Trophoblast cell (in vitro differentiated cells and primary cell): ENCODE data around the gene IDE.
"Not testable (repeated sequence)": the region's sequence is repeated elsewhere in the genome, so short reads cannot be mapped to it uniquely, and the experiment has no call there.

Experiments used
- DNase-seq, 2 donors: peaks; one replicate each; pipeline ENCODE4 v3.0.0-alpha.2; 2016
- H2AFZ ChIP-seq: 2 replicates; pipeline ENCODE4 v1.6.1; 2013; ENCODE audit warnings: low read length, moderate library complexity, mild to moderate bottlenecking; ENCODE audit not compliant: insufficient read depth, poor library complexity
- H2AK5ac ChIP-seq: 2 replicates; pipeline ENCODE4 v1.6.1; 2013; ENCODE audit warnings: mild to moderate bottlenecking, low read length
- H2BK120ac ChIP-seq: 2 replicates; pipeline ENCODE4 v1.6.1; 2013; ENCODE audit warnings: low read length, mild to moderate bottlenecking, moderate library complexity; ENCODE audit not compliant: insufficient read depth, poor library complexity
- H2BK12ac ChIP-seq: 2 replicates; pipeline ENCODE4 v1.6.1; 2013; ENCODE audit warnings: mild to moderate bottlenecking, low read length, moderate library complexity
- H2BK5ac ChIP-seq: 2 replicates; pipeline ENCODE4 v1.6.1; 2013; ENCODE audit warnings: low read length, low read depth, moderate library complexity, mild to moderate bottlenecking; ENCODE audit not compliant: poor library complexity
- H3K14ac ChIP-seq: 2 replicates; pipeline ENCODE4 v1.6.1; 2013; ENCODE audit warnings: mild to moderate bottlenecking, low read length
- H3K18ac ChIP-seq: 2 replicates; pipeline ENCODE4 v1.6.1; 2013; ENCODE audit warnings: mild to moderate bottlenecking, low read length
- H3K23ac ChIP-seq: 2 replicates; pipeline ENCODE4 v1.6.1; 2013; ENCODE audit warnings: low read length
- H3K27ac ChIP-seq: 2 replicates; pipeline ENCODE4 v1.5.1; 2013; ENCODE audit warnings: low read depth, mild to moderate bottlenecking, inconsistent platforms, low read length, moderate library complexity
- H3K27me3 ChIP-seq: 2 replicates; pipeline ENCODE4 v1.6.1; 2013; ENCODE audit warnings: inconsistent platforms, mild to moderate bottlenecking, low read length, moderate library complexity; ENCODE audit not compliant: insufficient read depth
- H3K36me3 ChIP-seq, 2 experiments: 1 replicate in 1 of 2; 2 replicates in 1 of 2; pipeline ENCODE4 v1.6.1; 2013; ENCODE audit warnings: low read length in 2 of 2, mild to moderate bottlenecking in 2 of 2, moderate library complexity in 1 of 2; ENCODE audit not compliant: insufficient read depth in 2 of 2, control insufficient read depth in 1 of 2
- H3K4ac ChIP-seq: 2 replicates; pipeline ENCODE4 v1.6.1; 2013; ENCODE audit warnings: low read depth, mild to moderate bottlenecking, low read length, moderate library complexity
- H3K4me1 ChIP-seq, 2 experiments: 1 replicate in 1 of 2; 2 replicates in 1 of 2; pipeline ENCODE4 v1.6.1; 2013; ENCODE audit warnings: low read length in 2 of 2, mild to moderate bottlenecking in 2 of 2, moderate library complexity in 1 of 2; ENCODE audit not compliant: insufficient read depth in 2 of 2, control insufficient read depth in 1 of 2
- H3K4me2 ChIP-seq: 2 replicates; pipeline ENCODE4 v1.6.1; 2013; ENCODE audit warnings: inconsistent platforms, mild to moderate bottlenecking, low read length, moderate library complexity
- H3K4me3 ChIP-seq: 2 replicates; pipeline ENCODE4 v1.5.1; 2013; ENCODE audit warnings: mild to moderate bottlenecking, low read depth, low read length, inconsistent platforms
- H3K79me1 ChIP-seq: one replicate; pipeline ENCODE4 v1.6.1; 2013; ENCODE audit warnings: low read length
- H3K79me2 ChIP-seq: 2 replicates; pipeline ENCODE4 v1.6.1; 2013; ENCODE audit warnings: low read length, mild to moderate bottlenecking; ENCODE audit not compliant: control insufficient read depth, insufficient read depth, poor library complexity
- H3K9ac ChIP-seq: 2 replicates; pipeline ENCODE4 v1.6.1; 2013; ENCODE audit warnings: mild to moderate bottlenecking, low read length
- H3K9me3 ChIP-seq: 2 replicates; pipeline ENCODE4 v1.6.1; 2013; ENCODE audit warnings: low read depth, mild to moderate bottlenecking, control low read depth, inconsistent platforms, low read length; ENCODE audit not compliant: insufficient read depth
- H4K12ac ChIP-seq: 2 replicates; pipeline ENCODE4 v1.6.1; 2013; ENCODE audit warnings: low read depth, mild to moderate bottlenecking, low read length, moderate library complexity
- H4K8ac ChIP-seq: 2 replicates; pipeline ENCODE4 v1.6.1; 2013; ENCODE audit warnings: low read depth, mild to moderate bottlenecking, low read length, moderate library complexity
- H4K91ac ChIP-seq: one replicate; pipeline ENCODE4 v1.6.1; 2013; ENCODE audit warnings: low read depth, mild to moderate bottlenecking, low read length, moderate library complexity
- WGBS: extraction: QIAGEN DNeasy Blood & Tissue Kit; methylation state at CpG from one replicate; pipeline ENCODE4 v1.1.7; 2013; ENCODE audit warnings: missing lambda C conversion rate; ENCODE audit not compliant: insufficient read length, insufficient coverage; ENCODE audit errors: extremely low coverage; 5-methylcytosine and 5-hydroxymethylcytosine counted together

IDE gene

GRCh38 chr10:92470026-92470425 is 103.9 kb downstream of the IDE start:
- Histone ChIP-seq H3K4me3 (no peak overlapping the region), H4K91ac (no peak overlapping the region), H2BK12ac (no peak overlapping the region), H3K4ac (no peak overlapping the region), H2AFZ (no peak overlapping the region), H3K36me3 (peaks cover 0 to 16% of the 10 kb centered on the region in 2 experiments), H3K9ac (no peak overlapping the region), H3K18ac (no peak overlapping the region), H3K79me2 (no peaks in the 10 kb centered on the region), H4K8ac (no peak overlapping the region), H3K27ac (no peak overlapping the region), H3K23ac (no peak overlapping the region), H3K79me1 (no peaks in the 10 kb centered on the region), H2BK5ac (no peak overlapping the region), H2AK5ac (no peak overlapping the region), H4K12ac (no peak overlapping the region), H2BK120ac (no peak overlapping the region), H3K4me1 (no peaks in the 10 kb centered on the region), H3K27me3 (no peaks in the 10 kb centered on the region), H3K4me2 (no peak overlapping the region), H3K9me3 (no peaks in the 10 kb centered on the region), H3K14ac (no peak overlapping the region)
- DNase-seq = peak; percentile 89 to 98
- WGBS = no CpG with 5 or more reads among the region's 3 CpGs

- H3K4me2 ChIP-seq = no peak overlapping the region
- no peak overlapping the region for H2BK120ac ChIP-seq
- no peaks in the 10 kb centered on the region for H3K79me1 ChIP-seq
- no peaks in the 10 kb centered on the region for H3K4me1 ChIP-seq
- no CpG with 5 or more reads among the region's 5 CpGs for WGBS
- no peak overlapping the region for H3K14ac ChIP-seq
- H3K79me2 ChIP-seq = no peaks in the 10 kb centered on the region
- no peaks in the 10 kb centered on the region for H3K9me3 ChIP-seq
- no peak overlapping the region for H3K4me3 ChIP-seq
- H2AK5ac ChIP-seq = no peak overlapping the region
- H3K4ac ChIP-seq = no peak overlapping the region
- H2AFZ ChIP-seq = no peak overlapping the region
- H4K12ac ChIP-seq = no peak overlapping the region
- no peak overlapping the region for H4K91ac ChIP-seq
- H3K18ac ChIP-seq = no peak overlapping the region
- H3K27ac ChIP-seq = no peak overlapping the region
- no peak overlapping the region for H2BK5ac ChIP-seq
- no peak overlapping the region for H4K8ac ChIP-seq
- H3K9ac ChIP-seq = no peak overlapping the region
- no peaks in the 10 kb centered on the region for H3K27me3 ChIP-seq
- no peak overlapping the region for H2BK12ac ChIP-seq
- H3K36me3 ChIP-seq = peaks cover 9 to 17% of the 10 kb centered on the region in 2 experiments
- no peak for DNase-seq
- no peak overlapping the region for H3K23ac ChIP-seq
These were observed 109.5 kb downstream of the IDE start for GRCh38 chr10:92464364-92464763.

GRCh38 chr10:92463582-92463981 is 110.3 kb downstream of the IDE start:
- H2AFZ ChIP-seq = no peak overlapping the region
- H4K91ac ChIP-seq = no peak overlapping the region
- no peak overlapping the region for H2BK5ac ChIP-seq
- H3K79me2 ChIP-seq = no peaks in the 10 kb centered on the region
- no peak overlapping the region for H3K23ac ChIP-seq
- H3K27me3 ChIP-seq = no peaks in the 10 kb centered on the region
- no peak overlapping the region for H3K4ac ChIP-seq
- H4K8ac ChIP-seq = no peak overlapping the region
- no peak overlapping the region for H2AK5ac ChIP-seq
- no peak overlapping the region for H3K14ac ChIP-seq
- H2BK12ac ChIP-seq = no peak overlapping the region
- H3K4me1 ChIP-seq = no peaks in the 10 kb centered on the region
- H2BK120ac ChIP-seq = no peak overlapping the region
- peaks cover 10 to 16% of the 10 kb centered on the region in 2 experiments for H3K36me3 ChIP-seq
- H3K4me2 ChIP-seq = no peak overlapping the region
- no peak overlapping the region for H3K9ac ChIP-seq
- no peaks in the 10 kb centered on the region for H3K79me1 ChIP-seq
- no peak overlapping the region for H3K18ac ChIP-seq
- H3K4me3 ChIP-seq = no peak overlapping the region
- WGBS = no CpG with 5 or more reads among the region's 5 CpGs
- no peak for DNase-seq
- H3K27ac ChIP-seq = no peak overlapping the region
- H4K12ac ChIP-seq = no peak overlapping the region
- no peaks in the 10 kb centered on the region for H3K9me3 ChIP-seq

GRCh38 chr10:92454955-92455354 is 118.9 kb downstream of the IDE start:
- not testable (repeated sequence) for DNase-seq, H4K91ac ChIP-seq, H3K4me1 ChIP-seq, H3K27me3 ChIP-seq, H3K4me3 ChIP-seq, H2BK12ac ChIP-seq, H3K23ac ChIP-seq, H3K4ac ChIP-seq, H3K9me3 ChIP-seq, H3K9ac ChIP-seq, H3K18ac ChIP-seq, H3K27ac ChIP-seq, H2AK5ac ChIP-seq, H3K4me2 ChIP-seq, H3K79me1 ChIP-seq, H2BK5ac ChIP-seq, H3K14ac ChIP-seq, H3K79me2 ChIP-seq, H2AFZ ChIP-seq, H4K8ac ChIP-seq, H4K12ac ChIP-seq, H2BK120ac ChIP-seq
- peaks cover 12 to 29% of the 10 kb centered on the region in 2 experiments for H3K36me3 ChIP-seq
- WGBS = no CpG with 5 or more reads among the region's 6 CpGs
